ENCODE data around the gene DGKI. TPM values are rescaled to one million over a fixed set of nuclear protein-coding genes. Genes with fewer than 3 reads are reported as not detected.

DGKI gene
- total and polyA plus RNA-seq, 8 donors, result under 0.01 to 5.1 (median 0.20) TPM; not detected in 3

DNA sequence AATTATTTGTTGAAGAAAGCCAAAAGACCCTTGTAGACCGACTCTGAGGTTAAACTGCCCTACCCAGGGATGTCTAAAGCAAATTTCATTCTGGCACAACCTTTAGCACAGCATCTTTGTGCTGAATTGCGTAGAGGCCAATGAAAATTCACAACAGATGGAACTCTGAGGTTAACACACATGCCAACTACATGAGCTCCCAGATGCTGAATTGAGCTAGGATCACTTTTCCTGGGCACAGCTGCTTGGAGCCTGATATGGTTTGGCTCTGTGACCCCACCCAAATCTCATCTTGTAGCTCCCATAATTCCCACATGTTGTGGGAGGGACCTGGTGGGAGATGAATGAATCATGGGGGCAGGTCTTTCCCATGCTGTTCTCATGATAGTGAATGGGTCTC is 345.2 kb downstream of the DGKI start:
- Histone ChIP-seq H3K27ac (no peak overlapping the region), H3K9me3 (peaks cover 0 to 5% (median 0%) of the 10 kb centered on the region in 4 donors), H3K36me3 (no peaks in the 10 kb centered on the region), H3K4me1 (no peaks in the 10 kb centered on the region), H3K4me3 (no peak overlapping the region), H3K27me3 (no peaks in the 10 kb centered on the region)
- TF ChIP-seq EP300 (IDR thresholded peaks at IDR 0.05) (no peak), CTCF (IDR thresholded peaks at IDR 0.05) (no peak), POLR2AphosphoS5 (IDR thresholded peaks at IDR 0.05) (no peak), POLR2A (IDR thresholded peaks at IDR 0.05) (no peak)
- 61 to 78% (median 74%) methylated on average over 2 of the region's 2 CpGs for WGBS, 5 donors
- DNase-seq, result no peak
- intact Hi-C loops (cut with DNase I; ENCODE audit: low total_unique reads), result no loop called here

- TF ChIP-seq POLR2A (IDR thresholded peaks at IDR 0.05) (no peak), CTCF (IDR thresholded peaks at IDR 0.05) (no peak), POLR2AphosphoS5 (IDR thresholded peaks at IDR 0.05) (no peak), EP300 (IDR thresholded peaks at IDR 0.05) (no peak)
- Histone ChIP-seq H3K36me3 (no peaks in the 10 kb centered on the region), H3K27me3 (no peaks in the 10 kb centered on the region), H3K9me3 (peaks cover 0 to 18% (median 2%) of the 10 kb centered on the region in 4 donors), H3K4me1 (no peaks in the 10 kb centered on the region), H3K27ac (no peak overlapping the region), H3K4me3 (no peak overlapping the region)
- no peak for DNase-seq
- intact Hi-C loops (cut with DNase I; ENCODE audit: low total_unique reads), result no loop called here
- WGBS, 5 donors, result 81 to 95% (median 91%) methylated on average over 5 to 6 of the region's 6 CpGs
Observed at GRCh38 chr7:137492889-137493288, 353.9 kb downstream of the DGKI start.

DNA sequence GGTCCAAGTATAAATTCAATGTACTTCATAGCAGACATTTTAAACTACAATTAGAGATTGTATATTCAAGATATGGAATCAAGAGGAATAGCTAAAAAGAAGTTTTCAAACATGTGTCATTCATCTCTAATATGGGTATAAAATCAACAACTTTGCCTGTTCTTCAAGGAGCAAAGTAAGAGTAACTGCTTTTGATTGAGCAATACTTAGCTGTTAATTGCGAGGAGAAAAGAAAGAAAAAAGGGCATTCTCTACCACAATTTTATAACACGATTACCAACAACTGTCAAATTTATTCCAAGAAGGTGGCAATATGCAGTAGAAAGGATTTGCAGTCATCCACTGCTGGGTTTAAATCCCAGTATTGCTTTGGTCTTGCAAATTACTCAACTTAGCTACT is 356.9 kb downstream of the DGKI start:
- no peak for DNase-seq
- Histone ChIP-seq H3K27ac (no peak overlapping the region), H3K4me3 (no peak overlapping the region), H3K27me3 (no peaks in the 10 kb centered on the region), H3K36me3 (no peaks in the 10 kb centered on the region), H3K9me3 (peaks cover 0 to 17% (median 0%) of the 10 kb centered on the region in 4 donors), H3K4me1 (no peaks in the 10 kb centered on the region)
- WGBS, 5 donors, result 73 to 91% (median 87%) methylated on average over 2 of the region's 2 CpGs
- intact Hi-C loops (cut with DNase I; ENCODE audit: low total_unique reads), result no loop called here
- TF ChIP-seq POLR2A (IDR thresholded peaks at IDR 0.05) (no peak), CTCF (IDR thresholded peaks at IDR 0.05) (no peak), POLR2AphosphoS5 (IDR thresholded peaks at IDR 0.05) (no peak), EP300 (IDR thresholded peaks at IDR 0.05) (no peak)

GRCh38 chr7:137488038-137488437 is 358.7 kb downstream of the DGKI start:
- 59 to 76% (median 71%) methylated on average over 1 of the region's 1 CpG for WGBS, 5 donors
- intact Hi-C loops (cut with DNase I; ENCODE audit: low total_unique reads), result no loop called here
- no peak overlapping the region for H3K4me3 ChIP-seq

More at GRCh38 chr7:137488038-137488437, 358.7 kb downstream of the DGKI start:
- Histone ChIP-seq H3K9me3 (peaks cover 0 to 7% (median 0%) of the 10 kb centered on the region in 4 donors), H3K4me1 (no peaks in the 10 kb centered on the region), H3K36me3 (no peaks in the 10 kb centered on the region), H3K27ac (no peak overlapping the region), H3K27me3 (no peaks in the 10 kb centered on the region)
- DNase-seq, result no peak
- no peak for TF ChIP-seq POLR2AphosphoS5 (IDR thresholded peaks at IDR 0.05)
- no peak for TF ChIP-seq POLR2A (IDR thresholded peaks at IDR 0.05)
- no peak for TF ChIP-seq CTCF (IDR thresholded peaks at IDR 0.05)

Measured in stomach (tissue), 9 donors.